HG02938 (cell line): Measurements from ENCODE around the gene ITIH5.

Experiments
- ATAC-seq: cut with Tn5 transposase; IDR thresholded peaks from one replicate; pipeline ENCODE4 v1.9.1; 2021; ENCODE audit warnings: mild to moderate bottlenecking, moderate library complexity; ENCODE audit not compliant: unreplicated experiment

Gene ITIH5

DNA sequence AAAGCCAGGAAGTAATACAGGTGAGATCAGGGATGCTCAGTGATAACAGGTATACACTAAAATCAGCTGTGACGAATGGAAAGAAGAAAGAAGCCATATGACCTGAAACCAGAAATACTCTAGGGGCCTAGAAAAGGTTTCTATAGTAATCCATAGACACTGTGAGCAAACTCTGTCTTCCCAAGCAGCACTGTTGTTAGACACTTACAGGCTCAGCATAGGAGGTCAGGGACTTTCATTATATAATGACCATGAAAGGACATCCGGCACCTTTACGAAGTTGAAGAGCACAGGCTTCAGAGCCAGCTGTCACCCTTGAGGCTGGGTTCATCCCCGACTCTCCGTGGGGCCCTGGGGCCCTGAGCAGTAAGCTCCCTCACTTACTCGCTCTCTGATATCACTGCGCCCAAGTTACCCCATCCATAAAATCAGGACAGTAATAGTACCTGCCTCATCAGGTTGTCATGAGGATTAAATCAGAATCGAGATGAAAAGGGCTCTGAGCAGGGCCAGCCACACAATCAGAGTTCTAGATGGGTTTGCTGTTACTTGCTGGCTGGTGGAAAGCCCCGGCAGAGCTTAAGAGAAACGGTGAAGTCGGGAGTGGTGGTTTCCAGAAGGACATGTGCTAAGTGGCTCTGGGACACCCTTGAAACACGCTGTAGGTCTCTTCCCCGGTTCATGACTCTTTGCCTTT, 79.5 kb downstream of the ITIH5 start:
- ATAC-seq: no peak

DNA sequence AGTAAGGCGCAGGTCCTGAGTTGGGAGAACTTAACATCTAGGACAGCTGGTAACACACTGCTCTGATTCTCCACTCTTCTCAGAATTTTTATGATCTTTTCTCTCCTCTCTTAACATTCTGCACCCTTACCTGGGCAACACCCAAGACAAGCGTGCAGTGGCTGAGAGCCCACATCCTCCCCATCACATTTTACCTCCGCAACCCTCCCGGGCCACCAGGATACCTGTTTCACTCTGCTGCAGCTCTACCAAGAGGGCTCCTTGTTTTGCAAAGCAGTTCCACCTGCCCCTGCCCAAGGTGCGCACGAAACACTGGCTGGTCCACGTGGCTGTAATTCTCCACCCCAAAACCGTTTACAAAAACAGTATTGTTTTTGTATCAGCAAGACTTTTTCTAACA, 81.5 kb downstream of the ITIH5 start:
- ATAC-seq: no peak

DNA sequence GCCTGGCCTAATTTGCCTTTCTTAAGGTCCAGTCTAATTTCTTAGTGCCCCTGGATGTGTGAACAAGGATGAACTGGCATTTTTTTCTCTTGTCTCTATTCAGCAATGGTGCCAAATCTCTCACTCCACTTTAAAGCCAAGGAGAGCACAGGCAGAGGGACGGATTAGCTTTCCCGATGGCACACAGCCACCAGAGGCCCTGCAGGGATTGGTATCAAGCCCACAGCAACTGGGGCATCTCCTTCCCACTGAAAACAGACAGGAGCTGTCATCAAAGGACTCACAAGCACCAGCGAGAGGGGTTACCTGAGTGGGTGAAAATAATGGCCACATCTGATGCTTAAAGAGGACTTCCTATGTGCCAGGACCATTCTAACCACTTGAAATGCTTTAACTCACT, 83.1 kb downstream of the ITIH5 start:
- ATAC-seq: no peak

DNA sequence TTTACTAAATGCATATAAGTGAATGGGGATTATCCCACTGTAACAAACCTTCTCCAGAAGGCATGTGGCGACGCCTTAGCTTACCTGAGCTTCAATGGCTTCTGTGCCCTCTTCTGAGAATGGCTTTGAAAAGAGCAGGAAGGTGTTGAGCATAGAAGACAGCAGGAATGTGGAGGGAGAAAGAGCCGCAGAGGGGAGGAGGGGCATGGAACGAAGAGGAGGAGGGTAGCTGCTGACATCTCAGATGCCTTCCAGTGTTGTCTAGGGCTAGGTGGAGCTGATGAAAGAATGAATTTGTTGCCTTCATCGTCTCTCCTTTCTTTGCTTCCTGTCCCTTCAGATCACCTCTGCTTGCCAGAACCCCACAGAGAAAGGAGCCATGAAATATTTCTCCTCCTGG, 86.2 kb downstream of the ITIH5 start:
- ATAC-seq: no peak

DNA sequence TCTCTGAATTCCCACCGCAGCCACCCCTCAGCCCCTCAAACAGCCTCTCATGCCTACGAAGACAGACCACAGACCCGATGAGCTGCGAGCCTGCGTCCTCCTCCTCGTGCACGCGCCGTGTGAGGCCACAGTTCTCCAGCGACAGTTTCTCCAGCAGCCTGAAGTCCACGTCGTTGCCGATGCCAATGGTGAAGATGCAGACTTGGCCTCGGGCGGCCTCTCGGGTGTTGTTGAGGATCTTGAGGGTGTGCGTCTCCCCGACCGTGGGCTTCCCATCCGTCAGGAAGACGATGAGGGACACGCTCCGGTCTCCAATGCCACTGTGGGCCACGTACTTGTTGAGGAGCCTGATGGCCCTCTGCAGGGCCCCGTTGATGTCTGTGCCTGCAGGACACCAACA, 87.1 kb downstream of the ITIH5 start:
- no peak for ATAC-seq

DNA sequence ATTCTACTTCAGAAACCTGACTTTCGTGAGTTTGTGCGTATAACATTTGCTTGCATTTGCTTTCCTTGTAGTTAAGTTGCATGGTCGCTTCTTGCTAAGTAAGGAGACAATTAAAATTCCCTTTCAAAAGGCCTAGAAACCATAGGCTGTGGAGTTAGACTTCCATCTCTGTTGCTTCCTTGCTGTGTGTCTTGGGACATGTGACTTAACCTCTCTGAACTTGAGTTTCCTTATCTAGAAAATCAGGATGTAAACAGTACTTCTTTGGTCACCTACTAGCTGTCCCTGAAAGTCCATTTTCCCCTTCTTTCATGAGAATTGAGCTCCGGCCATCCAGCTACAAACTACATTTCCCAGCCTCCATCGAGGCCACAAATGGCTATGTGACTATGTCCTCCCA, 89.2 kb downstream of the ITIH5 start:
- no peak for ATAC-seq

DNA sequence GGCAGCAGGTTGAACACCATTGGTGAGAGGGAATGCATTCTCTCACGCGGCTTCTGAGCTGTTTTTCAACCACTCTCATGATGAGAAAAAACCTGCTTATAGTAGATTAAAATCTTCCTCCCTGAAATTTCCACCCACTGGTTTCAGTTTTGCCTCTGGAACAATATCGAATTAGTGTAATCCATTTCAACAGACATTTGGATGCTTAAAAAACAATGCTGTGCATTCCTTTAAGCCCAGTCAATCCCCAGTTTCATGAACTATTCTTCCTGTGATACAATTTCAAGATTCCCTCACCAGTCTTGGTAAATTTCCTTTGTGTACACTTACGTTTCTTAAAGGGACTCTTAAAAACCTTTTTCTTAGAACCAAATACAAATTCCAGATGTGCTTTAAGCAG, 89.6 kb downstream of the ITIH5 start:
- ATAC-seq: no peak

DNA sequence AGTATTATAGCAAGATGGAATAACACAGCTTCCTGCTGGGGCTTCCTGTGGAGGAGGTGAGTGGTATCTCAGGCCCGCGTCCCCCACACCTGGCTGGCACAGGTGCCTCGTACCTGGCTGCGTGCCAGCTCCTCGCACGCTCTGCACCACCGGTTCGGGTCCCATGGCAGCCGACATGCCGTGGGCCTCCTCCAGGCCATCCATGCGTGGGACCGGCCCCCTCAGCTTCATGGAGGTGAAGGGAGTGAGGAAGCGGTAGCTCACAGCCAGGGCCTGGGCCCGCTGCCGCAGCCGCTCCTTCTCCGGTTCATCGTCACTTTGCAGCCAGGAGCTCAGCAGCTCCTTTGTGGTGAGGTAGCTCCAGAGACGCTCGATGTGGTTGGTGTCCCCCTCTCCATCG, 90.4 kb downstream of the ITIH5 start:
- no peak for ATAC-seq

DNA sequence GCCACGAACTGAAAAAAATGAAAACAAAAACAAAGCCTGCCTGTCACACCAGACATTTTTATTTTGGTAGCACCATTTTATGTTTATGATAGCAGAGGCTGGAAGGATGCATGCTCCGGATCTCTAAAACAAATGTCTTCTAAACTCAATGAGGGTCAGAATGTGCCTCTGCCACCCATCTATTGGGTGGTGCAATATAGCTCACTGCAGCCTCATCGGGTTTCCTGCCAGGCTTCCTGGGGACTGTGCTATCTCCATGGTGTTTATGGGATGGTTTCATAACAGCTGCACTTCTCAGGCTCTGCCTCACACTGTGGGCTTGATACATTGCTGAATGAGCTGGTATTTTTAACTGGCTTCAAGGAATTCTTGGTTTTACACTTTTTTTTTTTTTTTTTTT, 94.4 kb downstream of the ITIH5 start:
- no peak for ATAC-seq

DNA sequence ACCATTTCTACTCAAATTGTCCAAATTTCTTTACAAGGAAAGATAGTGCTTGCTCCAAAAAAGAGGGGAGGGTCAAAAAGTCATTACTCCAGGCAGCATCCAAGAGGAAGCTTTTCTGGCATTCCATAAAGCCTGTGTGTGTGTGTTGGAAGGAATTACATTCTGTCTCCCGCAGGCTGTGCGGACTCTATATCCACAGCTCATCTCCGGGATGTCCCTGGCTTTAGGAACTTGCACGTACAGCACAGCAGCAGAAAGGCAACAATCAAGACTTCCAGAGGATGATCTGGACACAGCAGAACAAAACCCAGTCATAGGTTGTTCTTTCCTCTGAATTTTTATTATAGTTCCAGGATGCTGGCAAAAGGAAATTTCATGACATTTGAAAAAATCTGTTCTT, 94.8 kb downstream of the ITIH5 start:
- no peak for ATAC-seq

DNA sequence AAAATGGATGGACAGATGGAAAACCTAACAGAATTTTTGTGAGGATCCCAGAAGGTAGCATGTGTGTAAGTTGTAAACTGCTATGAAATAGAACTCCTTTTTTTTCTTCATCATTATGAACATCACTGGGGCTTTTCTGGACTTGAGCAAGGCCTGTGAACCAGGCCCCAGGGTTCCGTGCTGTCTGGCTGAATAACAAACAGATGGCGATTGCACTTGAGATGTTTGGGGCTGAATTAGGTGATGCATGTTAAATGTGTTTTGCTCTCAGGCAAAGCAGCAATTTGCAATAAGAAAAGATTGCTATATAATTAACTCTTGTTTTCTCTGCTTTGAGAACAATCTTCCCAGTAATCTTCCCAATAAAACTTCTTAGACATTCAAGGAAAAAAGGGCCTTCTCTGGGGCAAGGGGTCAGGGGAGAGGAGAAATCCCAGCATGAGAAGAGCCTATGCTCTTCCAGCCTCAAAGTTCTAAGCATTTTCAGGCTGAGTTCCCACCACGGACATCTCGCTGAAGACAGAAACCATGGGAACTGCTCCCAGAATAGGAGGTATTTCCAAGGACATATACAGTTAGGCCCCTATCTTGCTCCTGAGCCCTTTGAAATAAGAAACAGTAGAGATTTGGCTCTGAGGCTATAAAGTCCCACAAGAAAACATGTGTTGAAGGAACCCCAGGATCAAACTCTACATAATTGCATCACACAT, 98.7 kb downstream of the ITIH5 start:
- ATAC-seq: no peak

DNA sequence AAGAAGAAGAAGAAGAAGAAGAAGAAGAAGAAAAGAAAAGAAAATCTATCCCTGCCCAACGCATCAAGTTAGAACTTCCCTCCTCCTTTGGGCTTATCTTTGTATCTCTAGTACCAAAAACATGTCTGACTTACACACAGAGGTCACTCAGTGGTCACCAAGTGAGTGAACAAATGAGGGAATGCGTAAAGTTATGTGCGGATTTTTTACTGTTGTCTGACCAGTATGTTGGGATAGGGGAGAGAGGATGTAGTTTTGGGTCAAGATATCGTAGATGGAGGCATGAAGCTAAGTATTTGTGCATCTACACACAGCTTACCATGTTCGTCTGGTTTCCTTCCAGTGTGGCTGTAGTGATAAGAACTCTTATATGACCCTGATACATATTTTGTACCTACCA, 99.9 kb downstream of the ITIH5 start:
- no peak for ATAC-seq

DNA sequence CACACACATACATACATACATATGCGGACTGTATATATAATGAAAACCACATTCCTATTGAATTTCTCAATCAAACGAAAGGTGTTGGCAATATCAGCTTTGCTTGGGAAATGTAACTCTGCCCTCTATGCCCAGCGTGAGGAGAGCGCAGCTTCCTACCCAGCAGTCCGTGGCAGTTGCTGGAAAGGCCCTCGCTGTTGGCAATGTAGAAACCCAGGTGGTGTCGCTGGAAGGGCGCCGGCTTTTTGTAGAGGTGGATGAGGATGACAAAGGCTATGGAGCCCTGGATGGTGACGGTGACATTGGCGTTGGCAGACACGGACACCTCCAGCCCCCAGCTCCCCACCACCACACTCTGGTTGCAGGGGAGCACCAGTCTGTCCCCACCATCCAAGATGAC, 100.9 kb downstream of the ITIH5 start:
- no peak for ATAC-seq

DNA sequence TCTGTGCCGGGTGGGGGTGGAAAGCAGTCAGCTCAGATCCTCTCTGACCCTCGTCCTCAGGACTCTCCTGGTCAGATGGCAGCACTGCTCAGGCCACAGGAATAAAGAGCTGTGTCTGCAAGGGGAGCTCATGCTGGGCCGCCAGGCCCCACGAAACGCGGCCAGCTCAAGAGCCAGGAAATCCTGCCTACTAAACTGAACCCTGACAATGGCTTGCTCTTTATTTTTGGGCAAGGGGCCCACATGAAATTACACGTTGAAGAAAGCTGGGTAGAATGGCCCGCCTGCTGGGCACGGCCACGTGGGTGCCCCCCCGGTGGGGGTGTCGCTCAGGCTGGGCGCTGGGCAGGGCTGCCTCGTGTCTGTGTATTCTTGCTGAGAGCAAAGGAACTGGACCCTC, 103.0 kb downstream of the ITIH5 start:
- ATAC-seq: no peak

DNA sequence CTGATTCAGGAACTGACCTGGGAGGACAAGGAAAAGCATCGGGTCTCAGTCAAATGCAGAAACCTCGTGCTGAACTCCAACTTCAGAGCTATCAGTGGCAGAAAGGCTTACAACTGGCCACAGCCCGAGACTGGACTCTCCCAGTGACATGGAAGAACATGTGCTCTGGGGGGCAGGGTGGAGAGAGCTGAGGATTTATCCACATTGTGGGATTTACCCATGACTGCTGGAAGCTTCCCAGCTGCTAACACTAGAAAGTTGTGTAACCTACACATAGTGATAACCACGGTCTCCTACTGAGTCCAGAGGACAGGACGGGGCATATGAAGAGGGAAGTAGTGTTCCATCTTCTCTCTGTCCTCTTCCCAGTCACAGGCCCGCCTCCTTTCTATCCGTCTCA, 103.4 kb downstream of the ITIH5 start:
- ATAC-seq: no peak

DNA sequence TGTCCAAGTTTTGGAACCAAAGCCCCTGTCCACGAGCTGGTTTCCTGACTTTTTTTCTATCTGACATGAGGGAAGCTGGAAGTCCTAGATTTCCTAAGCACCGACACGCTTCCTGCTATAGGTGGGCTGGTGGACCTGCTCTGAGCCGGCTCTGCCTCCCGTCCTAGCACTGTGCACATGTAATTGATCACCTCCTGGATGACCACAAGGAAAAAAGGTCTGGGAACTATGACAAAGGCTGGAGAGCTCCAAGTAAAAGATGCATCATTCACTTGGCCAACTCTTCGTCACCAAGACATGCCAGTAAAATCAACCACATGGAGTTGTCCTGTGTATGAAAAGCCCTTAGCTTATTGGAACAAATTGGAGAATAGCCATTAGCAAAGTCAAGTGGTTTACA, 104.8 kb downstream of the ITIH5 start:
- ATAC-seq: no peak

DNA sequence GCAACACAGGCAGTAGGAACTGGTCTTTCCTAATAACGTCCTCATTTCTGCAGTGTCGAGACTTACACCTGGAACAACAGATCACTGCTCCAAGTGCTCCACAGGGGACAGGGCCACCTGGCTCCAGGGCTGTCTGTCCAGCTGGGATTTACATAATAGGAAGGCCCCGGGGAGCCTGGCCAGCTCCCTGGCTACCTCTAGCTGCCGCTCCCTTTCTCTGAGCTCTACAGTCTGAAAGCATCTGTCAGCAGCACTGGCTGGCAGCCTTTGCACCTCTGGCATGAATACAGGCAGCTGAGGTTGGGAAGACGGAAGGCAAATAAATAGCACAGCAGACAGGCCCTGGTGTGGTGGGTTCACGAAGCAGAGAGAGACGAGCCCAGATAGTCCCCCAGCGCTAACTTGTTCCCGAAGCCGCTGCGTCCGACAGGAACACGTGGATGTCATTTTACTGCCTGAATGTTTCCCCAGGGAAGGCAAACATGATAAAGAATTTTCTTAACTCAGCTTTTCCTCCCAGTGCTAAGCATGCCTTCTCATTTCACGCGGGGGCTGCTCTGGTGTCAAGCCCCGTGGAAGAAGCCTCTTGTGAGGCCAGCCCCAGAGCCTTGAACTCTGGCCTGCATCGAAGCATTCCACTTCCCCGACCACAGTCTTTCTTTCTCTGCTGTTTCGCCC, 105.4 kb downstream of the ITIH5 start:
- ATAC-seq: no peak

DNA sequence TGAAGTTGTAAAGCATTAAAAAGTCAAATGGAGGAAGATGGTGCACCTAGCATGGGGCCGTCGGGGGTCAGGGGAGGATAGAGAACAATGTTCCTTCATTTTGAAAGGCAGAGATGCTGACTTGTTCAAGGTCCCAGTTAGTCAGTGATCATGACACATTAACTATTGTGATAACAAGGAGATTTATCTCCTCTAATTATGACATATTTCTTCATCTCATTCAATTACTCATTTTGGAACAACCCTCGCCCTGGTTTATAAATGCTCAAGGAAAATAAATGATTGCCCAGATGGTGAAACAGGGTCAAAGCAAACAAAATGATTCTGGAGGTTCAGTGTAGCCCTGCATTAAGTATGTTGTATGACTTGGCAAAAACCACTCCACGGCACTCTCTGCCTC, 106.2 kb downstream of the ITIH5 start:
- ATAC-seq: no peak

DNA sequence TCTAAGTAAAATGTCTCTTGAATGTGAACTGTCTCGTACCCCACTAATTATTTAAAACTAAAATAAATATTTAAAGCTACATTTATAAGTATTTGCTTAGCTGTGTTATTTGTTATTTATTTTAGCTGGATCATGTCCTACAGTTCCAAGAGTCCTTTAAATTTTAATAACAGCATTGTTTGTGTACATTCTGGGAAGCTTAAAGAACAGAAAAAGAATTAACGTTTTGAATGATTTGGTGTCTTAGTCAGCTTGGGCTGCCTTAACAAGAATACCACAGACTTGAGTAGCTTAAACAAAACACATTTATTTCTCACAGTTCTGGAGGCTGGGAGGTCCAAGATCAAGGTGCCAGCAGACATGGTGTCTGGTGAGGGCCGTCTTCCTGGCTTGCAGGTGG, 107.4 kb downstream of the ITIH5 start:
- ATAC-seq: no peak

DNA sequence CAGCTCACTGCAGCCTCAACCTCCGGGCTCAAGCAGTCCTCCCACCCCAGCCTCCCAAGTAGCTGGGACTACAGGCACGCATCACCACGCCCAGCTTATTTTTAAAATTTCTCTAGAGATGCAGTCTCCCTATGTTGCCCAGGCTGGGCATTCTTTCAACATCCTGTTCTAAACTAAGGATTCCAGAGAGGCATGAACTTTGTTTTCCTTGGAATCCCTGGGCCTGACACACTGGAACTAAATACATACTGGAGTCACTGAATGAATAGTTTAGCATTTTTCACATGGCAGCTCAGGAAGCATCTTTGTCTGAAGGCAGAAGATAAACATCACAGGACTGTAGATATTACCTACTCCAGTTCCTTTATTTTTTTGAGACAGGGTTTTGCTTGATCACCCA, 108.7 kb downstream of the ITIH5 start:
- ATAC-seq: no peak

DNA sequence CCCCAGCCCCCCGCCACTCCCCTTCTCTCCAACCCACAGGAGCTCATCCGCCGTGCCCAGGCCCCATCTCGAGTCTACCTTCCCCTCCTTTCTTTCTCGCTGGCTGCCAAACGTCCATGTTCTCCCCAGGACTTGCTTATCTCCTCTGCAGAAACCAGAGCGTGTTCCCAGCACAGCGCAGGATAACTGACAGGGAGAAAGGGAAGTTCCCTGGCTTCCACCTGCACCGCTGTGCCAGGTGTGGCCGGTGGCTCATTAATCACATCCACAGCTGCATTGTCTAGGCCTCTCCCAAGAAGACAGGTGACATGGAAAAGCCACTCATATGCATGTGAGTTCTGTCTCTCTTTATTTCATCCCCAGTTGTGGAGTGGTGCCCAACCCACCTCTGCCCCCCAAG, 113.2 kb downstream of the ITIH5 start:
- no peak for ATAC-seq

DNA sequence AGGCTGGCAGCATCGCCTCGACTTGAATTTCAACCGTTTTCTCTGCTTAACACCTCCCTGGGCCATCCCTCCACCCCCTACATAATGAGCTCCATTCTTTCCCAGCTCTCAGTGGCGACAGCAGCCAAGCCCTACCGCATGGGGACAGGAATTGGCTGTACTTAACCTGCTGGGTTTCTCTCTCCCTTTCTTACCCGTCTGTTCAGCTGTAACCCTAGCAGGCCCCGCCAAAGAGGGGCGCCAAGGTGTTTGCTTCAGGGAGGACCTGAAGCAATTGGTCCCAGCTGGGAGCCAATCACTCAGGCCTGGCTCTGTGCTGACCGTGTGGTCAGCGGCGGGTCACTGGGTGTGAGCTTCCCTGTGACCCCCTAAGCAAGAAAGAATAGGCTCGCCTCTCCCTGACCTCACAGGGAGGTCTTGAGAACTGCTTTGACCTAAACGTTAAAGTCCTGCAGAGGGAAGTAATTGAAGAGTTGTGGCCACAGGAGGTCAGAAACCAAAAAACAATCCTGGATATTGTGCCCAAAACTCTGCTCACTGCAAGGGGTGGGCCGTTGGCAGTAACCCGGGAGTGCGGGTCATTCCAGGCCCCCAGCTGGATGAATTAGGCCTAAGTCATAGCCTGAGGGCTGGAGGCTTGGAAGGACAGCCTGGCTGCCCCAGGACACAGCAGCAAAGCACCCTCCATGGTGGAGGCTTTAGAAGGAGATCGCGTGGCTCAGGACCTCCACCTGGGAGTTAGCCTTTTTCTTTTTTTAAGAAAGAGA, 114.6 kb downstream of the ITIH5 start:
- ATAC-seq: no peak
